Activated naive CD4-positive, alpha-beta T cell treated with anti-CD3 and anti-CD28 coated beads, Interleukin-2, amount 10 ng/mL, durations not matched to agents 7 days and 5 days (primary cell): ENCODE measurements around the gene HRAS.

Experiments used
- CTCF ChIA-PET: fragments of 350-600 bp; sonication (Branson Sonifier 250); formaldehyde crosslinking; loops from one replicate; lab custom pipeline; 2021; ENCODE audit warnings: antibody characterized with exemption; lab: Charles Lee
- DNase-seq: peaks from one replicate; pipeline ENCODE4 v3.0.0-alpha.2; 2020
- H3K27ac Mint-ChIP-seq: one replicate; pipeline ENCODE4 v1.8.0; 2021; ENCODE audit warnings: mild to moderate bottlenecking, moderate library complexity, mixed read lengths
- H3K27me3 Mint-ChIP-seq: one replicate; pipeline ENCODE4 v1.8.0; 2021; ENCODE audit warnings: mild to moderate bottlenecking, mixed read lengths
- H3K36me3 Mint-ChIP-seq: one replicate; pipeline ENCODE4 v1.8.0; 2021; ENCODE audit warnings: mixed read lengths
- H3K4me1 Mint-ChIP-seq: one replicate; pipeline ENCODE4 v1.8.0; 2021; ENCODE audit warnings: mixed read lengths
- H3K4me3 Mint-ChIP-seq: one replicate; pipeline ENCODE4 v1.8.0; 2021; ENCODE audit warnings: mild to moderate bottlenecking, moderate library complexity, mixed read lengths
- H3K9me3 Mint-ChIP-seq: one replicate; pipeline ENCODE4 v1.8.0; 2021; ENCODE audit warnings: mixed read lengths

HRAS gene

DNA sequence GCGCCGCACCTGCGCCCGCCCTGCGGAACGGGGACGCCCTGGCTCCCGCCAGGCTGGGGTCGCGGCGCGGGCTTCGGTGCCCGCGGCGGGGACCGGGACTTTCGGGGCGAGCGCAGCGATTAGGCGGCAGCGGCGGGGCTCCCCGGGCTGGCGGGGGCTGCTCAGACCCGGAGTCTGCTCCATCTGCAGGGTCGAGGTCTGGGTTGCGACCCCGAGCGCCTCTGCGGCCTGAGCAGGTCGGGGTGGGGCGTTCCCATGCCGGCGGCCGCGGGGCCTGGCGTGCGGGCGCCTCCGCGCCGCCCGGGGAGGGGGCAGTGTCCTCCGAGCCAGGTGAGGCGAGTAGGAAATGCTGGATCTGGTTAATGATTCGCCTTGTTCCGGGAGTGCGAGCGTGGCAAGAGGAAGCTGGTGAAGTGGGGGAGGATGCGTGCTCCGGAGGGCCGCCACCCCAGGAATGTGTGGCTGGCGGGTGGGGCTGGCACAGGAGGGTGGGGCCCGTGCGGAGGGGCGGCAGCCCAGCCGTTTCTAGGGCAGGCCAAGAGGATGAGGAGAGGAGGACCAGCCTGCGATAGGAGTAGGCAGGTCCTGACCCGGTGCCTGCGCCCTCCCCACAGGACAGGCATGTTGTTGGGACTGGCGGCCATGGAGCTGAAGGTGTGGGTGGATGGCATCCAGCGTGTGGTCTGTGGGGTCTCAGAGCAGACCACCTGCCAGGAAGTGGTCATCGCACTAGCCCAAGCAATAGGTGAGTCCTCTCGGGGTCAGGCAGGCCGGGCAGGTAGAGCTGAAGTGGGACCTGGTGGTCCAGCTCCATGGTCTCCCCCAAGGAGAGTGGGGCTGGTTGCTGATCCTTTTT, 26.0 kb upstream of the HRAS start:
- Mint-ChIP-seq H3K27me3 (peaks cover 35% of the 10 kb centered on the region), H3K4me1 (peaks cover 31% of the 10 kb centered on the region), H3K36me3 (peaks cover 9% of the 10 kb centered on the region), H3K27ac (peak overlapping the region; percentile 74), H3K9me3 (no peaks in the 10 kb centered on the region), H3K4me3 (peak overlapping the region; percentile 93)
- DNase-seq, result peak; percentile 65
- CTCF ChIA-PET, result no interaction called here

DNA sequence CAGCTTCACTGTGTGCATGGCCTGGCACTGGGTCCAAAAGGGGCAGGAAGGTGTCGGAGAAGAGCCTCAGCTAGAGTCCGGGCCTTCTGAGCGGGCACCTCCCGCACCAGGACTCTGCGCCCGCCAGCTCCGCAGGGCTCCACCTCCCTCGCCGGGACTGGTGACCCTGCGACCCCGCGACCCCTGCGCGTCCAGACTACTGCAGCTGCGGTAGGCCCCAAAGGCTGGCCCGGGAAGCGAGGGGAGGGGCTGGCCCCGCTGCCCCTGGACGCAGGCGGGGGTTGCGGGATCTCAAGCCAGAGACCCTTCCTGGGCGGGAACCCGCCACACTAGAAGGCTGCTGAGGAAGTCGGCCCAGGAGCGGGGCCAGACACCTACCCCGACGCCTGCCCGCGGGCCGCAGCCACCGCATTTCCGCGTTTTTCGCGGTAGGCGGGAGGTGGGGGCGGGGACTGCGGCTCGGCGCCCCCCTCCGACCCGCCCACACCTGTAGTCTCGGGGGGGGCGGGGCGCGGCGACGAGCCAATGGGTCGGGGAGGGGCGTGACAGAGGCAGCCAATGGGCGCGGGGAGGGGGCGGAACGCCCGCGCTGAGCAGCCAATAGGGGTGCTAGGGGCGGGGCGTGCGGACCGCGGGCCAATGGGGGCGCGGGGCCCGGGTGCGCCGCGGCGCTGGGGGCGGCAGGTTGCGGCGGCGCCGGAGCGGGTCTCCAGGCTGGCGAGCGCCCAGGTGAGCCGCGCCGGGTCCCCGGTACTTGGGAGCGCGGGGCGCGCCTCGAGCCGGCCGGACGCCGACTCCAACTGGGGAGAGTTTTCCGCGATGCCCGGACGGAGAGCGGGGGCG, 25.1 kb upstream of the HRAS start, which contains the start of the genes LMNTD2 and RASSF7:
Gene LMNTD2 (minus strand): TSS at position 434 of the 843 bp plus-strand sequence. CDS start 22 bp downstream, at position 412.
Gene RASSF7 (plus strand): TSS at position 666 of the 843 bp plus-strand sequence. CDS start 799 bp downstream, outside the sequence.
- H3K27ac Mint-ChIP-seq, result peak within 1 kb of the TSS; percentile 74
- peak; percentile 96 for DNase-seq
- H3K36me3 Mint-ChIP-seq, result peaks cover 9% of the 10 kb centered on the region
- CTCF ChIA-PET, result interaction anchor here (1.2 kb wide), 1 partner anchor 162 kb away, joined by 5 read pairs; no protein-coding TSS in a partner anchor
- peaks cover 43% of the 10 kb centered on the region for H3K27me3 Mint-ChIP-seq
- peaks cover 31% of the 10 kb centered on the region for H3K4me1 Mint-ChIP-seq
- no peaks in the 10 kb centered on the region for H3K9me3 Mint-ChIP-seq
- peak within 1 kb of the TSS; percentile 93 for H3K4me3 Mint-ChIP-seq

- H3K36me3 Mint-ChIP-seq, result peaks cover 9% of the 10 kb centered on the region
- no peaks in the 10 kb centered on the region for H3K9me3 Mint-ChIP-seq
- H3K4me1 Mint-ChIP-seq, result peaks cover 32% of the 10 kb centered on the region
- DNase-seq, result no peak
- CTCF ChIA-PET, result interaction anchor here (1.2 kb wide), 1 partner anchor 163 kb away, joined by 5 read pairs; no protein-coding TSS in a partner anchor
- H3K27me3 Mint-ChIP-seq, result peaks cover 51% of the 10 kb centered on the region
- peak overlapping the region; percentile 65 for H3K27ac Mint-ChIP-seq
- H3K4me3 Mint-ChIP-seq, result peak overlapping the region; percentile 93
These were observed 24.4 kb upstream of the HRAS start for GRCh38 chr11:559712-560304.

- no peak overlapping the region for H3K27ac Mint-ChIP-seq
- H3K36me3 Mint-ChIP-seq, result peaks cover 4% of the 10 kb centered on the region
- H3K27me3 Mint-ChIP-seq, result peaks cover 53% of the 10 kb centered on the region
- DNase-seq, result no peak
- H3K4me3 Mint-ChIP-seq, result no peak overlapping the region
- H3K4me1 Mint-ChIP-seq, result peaks cover 32% of the 10 kb centered on the region
- H3K9me3 Mint-ChIP-seq, result no peaks in the 10 kb centered on the region
- CTCF ChIA-PET, result interaction anchor here (1.0 kb wide), 1 partner anchor 164 kb away, joined by 4 read pairs; no protein-coding TSS in a partner anchor
These were observed 23.7 kb upstream of the HRAS start for GRCh38 chr11:559020-559620.

DNA sequence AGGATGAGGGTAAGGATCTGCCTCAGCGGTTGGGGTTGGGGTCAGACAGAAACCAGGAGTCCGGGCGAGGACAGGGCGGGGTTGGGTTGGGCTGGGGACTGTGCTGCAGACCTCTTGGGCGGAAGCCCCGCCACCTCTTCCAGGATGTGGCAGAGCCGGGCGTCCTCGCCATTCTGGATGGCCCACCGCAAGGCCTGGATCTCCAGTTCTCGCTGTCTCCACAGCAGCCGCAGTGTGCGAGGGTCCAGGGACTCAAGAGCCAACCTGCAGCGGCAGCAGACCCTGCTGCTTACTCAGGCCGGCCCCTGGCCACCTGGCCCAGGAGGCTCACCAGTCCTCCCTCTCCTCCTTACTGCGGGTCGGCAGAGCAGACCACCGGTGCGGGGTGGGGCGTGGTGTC, 23.1 kb upstream of the HRAS start:
- no peak overlapping the region for H3K4me3 Mint-ChIP-seq
- H3K4me1 Mint-ChIP-seq, result peaks cover 30% of the 10 kb centered on the region
- DNase-seq, result no peak
- no peaks in the 10 kb centered on the region for H3K9me3 Mint-ChIP-seq
- peaks cover 1% of the 10 kb centered on the region for H3K36me3 Mint-ChIP-seq
- CTCF ChIA-PET, result interaction anchor here (1.0 kb wide), 1 partner anchor 165 kb away, joined by 4 read pairs; no protein-coding TSS in a partner anchor
- H3K27me3 Mint-ChIP-seq, result peaks cover 59% of the 10 kb centered on the region
- H3K27ac Mint-ChIP-seq, result no peak overlapping the region

DNA sequence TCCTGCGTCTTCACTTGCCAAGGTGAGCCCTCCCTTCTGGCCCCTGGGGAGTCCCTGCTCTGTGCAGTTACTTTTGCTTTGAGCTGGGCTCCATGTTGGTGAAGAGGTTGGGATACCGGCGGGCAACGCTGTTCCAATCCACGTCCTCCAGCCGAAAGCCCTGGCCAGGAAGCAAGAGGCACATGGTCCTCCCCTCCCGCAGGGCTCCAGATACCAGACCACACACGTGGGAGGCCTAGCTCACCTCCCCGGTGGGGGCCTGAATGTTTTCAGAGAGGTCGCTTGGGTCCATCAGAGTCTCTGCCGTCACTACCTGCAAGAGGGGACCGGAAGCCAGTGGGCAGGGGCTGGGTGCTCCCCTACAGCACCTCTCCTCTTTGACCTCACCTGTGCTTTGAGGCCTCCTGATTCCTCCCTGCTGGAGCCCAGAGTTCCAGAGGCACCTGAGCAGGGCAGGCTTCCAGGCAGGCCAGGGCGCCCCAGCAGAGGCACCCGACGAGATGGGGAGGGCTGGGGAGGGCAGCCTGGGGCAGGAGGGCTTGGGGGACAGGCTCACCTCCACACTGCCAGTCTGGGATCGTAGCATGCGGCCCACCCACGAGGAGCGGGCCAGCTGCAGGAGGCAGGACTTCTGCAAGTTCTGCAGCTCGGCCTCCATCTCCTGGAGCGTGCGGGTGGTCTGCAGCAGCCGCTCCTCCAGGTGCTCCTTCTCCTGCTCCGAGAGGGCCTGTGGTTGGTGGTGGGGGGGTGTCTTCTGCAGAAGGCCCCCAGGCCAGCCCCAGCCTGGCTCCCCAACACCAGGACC, 22.2 kb upstream of the HRAS start:
- peaks cover 28% of the 10 kb centered on the region for H3K4me1 Mint-ChIP-seq
- no peak overlapping the region for H3K4me3 Mint-ChIP-seq
- DNase-seq, result no peak

GRCh38 chr11:556662-557256, 21.4 kb upstream of the HRAS start:
- Mint-ChIP-seq H3K4me3 (peak overlapping the region; percentile 41), H3K27ac (no peak overlapping the region), H3K36me3 (no peaks in the 10 kb centered on the region)

More for the DNA sequence above, 22.2 kb upstream of the HRAS start:
- no peaks in the 10 kb centered on the region for H3K9me3 Mint-ChIP-seq
- no peak overlapping the region for H3K27ac Mint-ChIP-seq
- no peaks in the 10 kb centered on the region for H3K36me3 Mint-ChIP-seq
- H3K27me3 Mint-ChIP-seq, result peaks cover 65% of the 10 kb centered on the region
- CTCF ChIA-PET, result interaction anchor here (3.3 kb wide), 1 partner anchor 167 kb away, joined by 42 read pairs; no protein-coding TSS in a partner anchor

DNA sequence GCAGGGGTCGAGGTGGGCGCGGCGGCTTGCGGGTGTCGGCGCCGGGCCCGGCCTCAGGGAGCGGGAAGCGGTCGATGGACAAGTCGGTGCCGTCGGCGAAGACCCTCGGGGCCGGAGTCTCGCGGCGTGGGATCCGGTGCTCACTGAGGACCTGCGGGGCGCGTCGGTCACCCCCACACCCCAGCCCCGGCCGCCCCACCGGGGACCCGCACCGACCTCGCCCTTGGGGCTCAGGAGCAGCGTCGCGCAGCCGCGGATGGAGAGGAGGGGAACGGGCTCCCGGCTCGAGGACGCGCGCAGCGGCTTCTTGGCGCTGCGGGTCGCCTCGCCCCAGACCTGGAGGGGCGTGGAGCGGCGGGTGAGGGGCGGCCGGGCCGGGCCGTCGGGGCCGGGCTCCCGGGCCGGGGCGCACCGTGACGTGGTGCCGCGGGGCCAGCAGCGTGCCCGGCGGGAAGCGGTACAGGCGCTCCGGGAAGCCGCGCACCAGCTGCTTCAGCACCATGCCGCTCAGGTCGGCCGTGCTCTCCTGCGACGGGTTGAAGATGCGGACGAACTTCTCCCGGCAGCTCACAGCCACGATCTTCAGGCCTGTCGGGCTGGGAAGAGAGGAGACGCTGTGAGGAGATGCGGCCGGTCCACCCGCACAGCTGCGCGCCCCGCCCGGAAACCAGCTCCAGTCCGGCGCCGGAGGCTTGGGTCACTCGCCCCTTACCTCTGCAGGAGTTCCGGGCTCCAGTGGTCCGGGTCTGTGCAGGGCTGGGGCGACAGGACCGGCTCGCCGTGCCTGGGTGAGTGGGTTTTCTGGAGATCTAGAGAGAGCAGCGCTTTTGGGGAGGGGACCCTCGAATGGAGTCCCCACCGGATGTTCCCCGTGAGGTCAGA, 20.6 kb upstream of the HRAS start:
- H3K4me1 Mint-ChIP-seq, result peaks cover 21% of the 10 kb centered on the region
- H3K36me3 Mint-ChIP-seq, result no peaks in the 10 kb centered on the region
- peak overlapping the region; percentile 41 for H3K4me3 Mint-ChIP-seq
- DNase-seq, result peak; percentile 42
- CTCF ChIA-PET, result interaction anchor here (1.1 to 3.3 kb wide), 5 partner anchors 9 to 172 kb away, joined by 3 to 42 read pairs (median 5); no protein-coding TSS in a partner anchor
- no peaks in the 10 kb centered on the region for H3K9me3 Mint-ChIP-seq
- H3K27ac Mint-ChIP-seq, result no peak overlapping the region
- peaks cover 65% of the 10 kb centered on the region for H3K27me3 Mint-ChIP-seq

More at GRCh38 chr11:556662-557256, 21.4 kb upstream of the HRAS start:
- CTCF ChIA-PET, result interaction anchor here (1.1 to 3.3 kb wide), 4 partner anchors 19 to 171 kb away, joined by 3 to 42 read pairs (median 8); no protein-coding TSS in a partner anchor
- no peak for DNase-seq
- Mint-ChIP-seq H3K27me3 (peaks cover 65% of the 10 kb centered on the region), H3K9me3 (no peaks in the 10 kb centered on the region), H3K4me1 (peaks cover 26% of the 10 kb centered on the region)

DNA sequence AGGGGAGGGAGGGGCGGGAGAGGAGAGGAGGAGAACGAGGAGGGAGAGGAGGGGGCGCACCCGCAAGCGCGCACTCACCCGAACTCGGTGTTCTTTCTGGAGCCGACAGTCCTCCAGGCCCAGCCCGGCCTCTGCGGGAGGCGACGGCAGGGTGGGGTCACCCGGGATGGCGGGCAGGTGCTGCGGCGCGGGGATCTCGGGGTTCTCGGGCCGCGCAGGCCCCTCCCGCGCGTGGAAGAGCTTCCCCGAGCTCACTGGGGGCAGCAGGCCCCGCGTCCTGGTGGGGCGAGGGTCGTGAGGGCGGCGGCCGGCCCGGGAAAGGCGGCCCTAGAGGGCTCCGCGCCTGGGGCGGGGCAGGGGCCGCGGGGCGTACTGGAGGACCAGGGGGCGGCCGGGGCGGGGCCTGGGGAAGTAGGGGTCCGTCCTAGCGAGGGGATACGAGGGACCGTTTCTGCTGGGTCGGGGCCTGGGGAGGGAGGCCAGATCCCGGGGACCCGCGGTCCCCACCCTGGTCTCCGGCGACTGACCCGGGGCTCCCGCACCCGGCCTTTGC, 19.9 kb upstream of the HRAS start:
- Mint-ChIP-seq H3K36me3 (no peaks in the 10 kb centered on the region), H3K4me3 (no peak overlapping the region), H3K4me1 (peaks cover 20% of the 10 kb centered on the region), H3K9me3 (no peaks in the 10 kb centered on the region), H3K27ac (no peak overlapping the region), H3K27me3 (peaks cover 65% of the 10 kb centered on the region)
- CTCF ChIA-PET, result interaction anchor here (1.2 to 3.3 kb wide), 5 partner anchors 10 to 169 kb away, joined by 3 to 42 read pairs (median 5); no protein-coding TSS in a partner anchor
- DNase-seq, result peak; percentile 48

DNA sequence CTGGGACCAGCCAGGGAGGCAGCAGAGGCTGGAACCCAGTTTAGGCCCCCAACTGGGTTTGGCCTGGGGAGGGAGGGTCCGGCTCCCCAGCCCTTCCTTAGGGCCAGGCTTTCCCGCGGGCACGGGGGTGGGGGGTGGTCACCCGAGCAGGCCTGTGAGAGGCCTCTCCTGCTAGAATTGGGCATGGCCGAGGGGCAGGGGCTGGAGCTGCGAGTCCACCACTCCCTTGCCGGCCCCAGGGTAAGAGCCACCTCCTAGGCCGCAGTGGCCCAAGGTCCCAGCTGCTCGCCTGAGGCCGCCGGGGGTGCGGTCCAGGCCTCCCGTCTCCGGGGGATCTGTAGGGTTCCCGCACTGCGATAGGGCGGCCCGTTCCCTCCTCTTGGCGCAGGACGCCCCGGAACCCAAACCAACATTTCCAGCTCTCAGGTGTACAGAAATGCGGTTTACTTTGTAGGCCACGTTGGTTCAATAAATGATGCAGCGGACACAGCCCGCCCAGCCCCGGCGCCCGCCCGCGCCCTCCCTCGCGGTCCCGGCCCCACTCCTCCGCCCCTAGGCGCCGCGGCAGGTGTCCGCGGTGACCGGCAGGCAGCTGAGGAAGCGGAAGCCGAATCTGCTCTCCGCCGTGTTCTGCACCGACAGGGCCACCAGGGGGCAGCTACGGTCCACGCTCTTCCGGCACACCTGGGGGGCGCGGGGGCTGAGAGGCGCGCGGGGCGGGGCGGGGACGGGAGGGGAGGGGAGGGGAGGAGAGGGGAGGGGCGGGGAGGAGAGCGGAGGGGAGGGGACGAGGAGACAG, 19.3 kb upstream of the HRAS start:
- H3K4me3 Mint-ChIP-seq, result peak overlapping the region; percentile 52
- peaks cover 61% of the 10 kb centered on the region for H3K27me3 Mint-ChIP-seq
- CTCF ChIA-PET, result interaction anchor here (0.6 to 3.3 kb wide), 8 partner anchors 18 to 170 kb away, joined by 3 to 42 read pairs (median 5); partner anchors contain the start of gene IRF7
- peak; percentile 85 for DNase-seq
- H3K9me3 Mint-ChIP-seq, result no peaks in the 10 kb centered on the region
- no peak overlapping the region for H3K27ac Mint-ChIP-seq
- H3K4me1 Mint-ChIP-seq, result peaks cover 13% of the 10 kb centered on the region
- no peaks in the 10 kb centered on the region for H3K36me3 Mint-ChIP-seq
